NB4 (cell line): ENCODE results near the gene ZFYVE21.

Experiments
- DNase-seq: peaks from one replicate; pipeline ENCODE4 v3.0.0; 2010; ENCODE audit warnings: low read depth
- H3K4me3 ChIP-seq: one replicate; pipeline ENCODE4 v1.5.1; 2011; ENCODE audit warnings: mild to moderate bottlenecking, low read depth, low read length, moderate library complexity
- MYC ChIP-seq: IDR thresholded peaks from 2 replicates; pipeline ENCODE4 v1.6.1; 2011; ENCODE audit warnings: low read depth, low read length
- POLR2A ChIP-seq: IDR thresholded peaks from 2 replicates; pipeline ENCODE4 v1.6.1; 2011; ENCODE audit warnings: mild to moderate bottlenecking; ENCODE audit not compliant: insufficient read length; ENCODE audit errors: extremely low read depth
- TF ChIP-seq, protein P1 (sequence below): IDR thresholded peaks from one replicate; pipeline ENCODE4 v1.5.1; 2012; ENCODE audit warnings: low read depth, low read length
- TF ChIP-seq, protein P2 (sequence below): IDR thresholded peaks from 2 replicates; pipeline ENCODE4 v1.6.1; 2011; ENCODE audit warnings: low read depth, low read length

ZFYVE21 gene

DNA sequence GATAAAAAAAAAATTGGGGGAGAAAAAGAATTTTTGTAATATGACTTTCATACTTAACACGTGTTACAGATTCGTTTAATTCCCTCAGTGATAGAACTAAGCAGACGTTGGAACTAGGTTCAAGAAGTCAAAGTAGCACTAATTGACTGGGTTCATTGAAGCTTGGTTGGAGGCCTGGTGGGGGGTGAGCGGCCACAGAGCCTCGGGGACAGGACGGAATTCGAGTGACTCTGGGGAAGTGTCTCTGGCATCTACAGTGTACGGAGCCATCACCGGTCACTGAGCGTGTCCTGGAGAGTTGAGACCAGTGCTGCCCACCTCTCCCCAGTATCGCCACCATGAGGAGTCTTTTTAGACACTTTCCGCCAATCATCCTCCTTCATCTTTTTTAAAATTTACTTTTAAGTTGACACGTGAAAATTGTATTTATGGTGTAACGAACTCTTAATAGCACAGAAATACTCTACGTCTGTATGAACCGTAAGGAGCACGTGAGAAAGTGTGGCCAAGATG, 1.3 kb downstream of the ZFYVE21 start:
- no peak for DNase-seq
- TF ChIP-seq POLR2A (no peak), MYC (no peak)
- TF ChIP-seq, protein P1, sequence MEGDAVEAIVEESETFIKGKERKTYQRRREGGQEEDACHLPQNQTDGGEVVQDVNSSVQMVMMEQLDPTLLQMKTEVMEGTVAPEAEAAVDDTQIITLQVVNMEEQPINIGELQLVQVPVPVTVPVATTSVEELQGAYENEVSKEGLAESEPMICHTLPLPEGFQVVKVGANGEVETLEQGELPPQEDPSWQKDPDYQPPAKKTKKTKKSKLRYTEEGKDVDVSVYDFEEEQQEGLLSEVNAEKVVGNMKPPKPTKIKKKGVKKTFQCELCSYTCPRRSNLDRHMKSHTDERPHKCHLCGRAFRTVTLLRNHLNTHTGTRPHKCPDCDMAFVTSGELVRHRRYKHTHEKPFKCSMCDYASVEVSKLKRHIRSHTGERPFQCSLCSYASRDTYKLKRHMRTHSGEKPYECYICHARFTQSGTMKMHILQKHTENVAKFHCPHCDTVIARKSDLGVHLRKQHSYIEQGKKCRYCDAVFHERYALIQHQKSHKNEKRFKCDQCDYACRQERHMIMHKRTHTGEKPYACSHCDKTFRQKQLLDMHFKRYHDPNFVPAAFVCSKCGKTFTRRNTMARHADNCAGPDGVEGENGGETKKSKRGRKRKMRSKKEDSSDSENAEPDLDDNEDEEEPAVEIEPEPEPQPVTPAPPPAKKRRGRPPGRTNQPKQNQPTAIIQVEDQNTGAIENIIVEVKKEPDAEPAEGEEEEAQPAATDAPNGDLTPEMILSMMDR: no peak
- TF ChIP-seq, protein P2, sequence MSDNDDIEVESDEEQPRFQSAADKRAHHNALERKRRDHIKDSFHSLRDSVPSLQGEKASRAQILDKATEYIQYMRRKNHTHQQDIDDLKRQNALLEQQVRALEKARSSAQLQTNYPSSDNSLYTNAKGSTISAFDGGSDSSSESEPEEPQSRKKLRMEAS: no peak
- peak overlapping the region; percentile 67 for H3K4me3 ChIP-seq

DNA sequence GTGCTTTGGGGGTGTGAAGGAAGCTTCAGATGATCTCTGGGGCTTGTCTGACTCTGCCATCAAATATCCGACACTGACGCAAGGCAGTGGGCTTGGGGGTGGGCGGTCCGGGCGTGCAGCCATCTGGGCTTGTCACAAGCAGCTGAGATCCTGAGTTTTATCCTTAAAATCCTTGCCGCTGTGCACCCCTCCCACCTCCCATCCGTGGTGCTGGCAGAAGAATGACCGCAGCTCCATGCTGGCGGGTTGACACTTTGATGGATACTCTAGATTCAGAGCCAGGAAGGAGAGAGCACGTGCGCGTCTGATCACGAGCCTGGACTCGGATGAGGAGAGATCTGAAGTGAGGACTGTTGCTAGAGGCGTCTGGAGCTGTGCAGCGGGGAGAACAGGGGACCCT, 3.0 kb downstream of the ZFYVE21 start:
- TF ChIP-seq, protein P1: no peak
- TF ChIP-seq MYC (no peak), POLR2A (no peak)
- TF ChIP-seq, protein P2: no peak
- H3K4me3 ChIP-seq: no peak overlapping the region
- DNase-seq: no peak

DNA sequence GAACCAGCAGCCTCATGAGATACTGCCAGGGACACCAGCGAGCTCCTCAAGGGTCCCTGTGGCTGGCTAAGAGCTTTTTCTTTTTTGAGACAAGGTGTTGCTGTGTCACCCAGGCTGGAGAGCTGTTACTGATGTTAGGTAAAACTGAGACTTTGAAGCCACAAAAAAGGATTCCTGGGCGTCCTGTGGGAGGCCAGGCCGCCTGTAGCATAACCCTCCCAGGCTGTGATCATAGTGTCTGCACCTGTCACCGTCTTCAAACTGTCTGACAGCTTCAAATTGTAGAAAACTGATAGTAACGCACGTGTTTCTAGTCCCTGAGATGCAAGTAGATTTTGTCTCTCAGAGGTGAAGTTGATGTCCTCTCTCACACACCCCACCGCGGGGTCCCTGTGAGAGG, 4.1 kb downstream of the ZFYVE21 start:
- DNase-seq: no peak
- TF ChIP-seq MYC (no peak), POLR2A (no peak)
- TF ChIP-seq, protein P1: no peak
- TF ChIP-seq, protein P2: no peak
- H3K4me3 ChIP-seq: no peak overlapping the region

DNA sequence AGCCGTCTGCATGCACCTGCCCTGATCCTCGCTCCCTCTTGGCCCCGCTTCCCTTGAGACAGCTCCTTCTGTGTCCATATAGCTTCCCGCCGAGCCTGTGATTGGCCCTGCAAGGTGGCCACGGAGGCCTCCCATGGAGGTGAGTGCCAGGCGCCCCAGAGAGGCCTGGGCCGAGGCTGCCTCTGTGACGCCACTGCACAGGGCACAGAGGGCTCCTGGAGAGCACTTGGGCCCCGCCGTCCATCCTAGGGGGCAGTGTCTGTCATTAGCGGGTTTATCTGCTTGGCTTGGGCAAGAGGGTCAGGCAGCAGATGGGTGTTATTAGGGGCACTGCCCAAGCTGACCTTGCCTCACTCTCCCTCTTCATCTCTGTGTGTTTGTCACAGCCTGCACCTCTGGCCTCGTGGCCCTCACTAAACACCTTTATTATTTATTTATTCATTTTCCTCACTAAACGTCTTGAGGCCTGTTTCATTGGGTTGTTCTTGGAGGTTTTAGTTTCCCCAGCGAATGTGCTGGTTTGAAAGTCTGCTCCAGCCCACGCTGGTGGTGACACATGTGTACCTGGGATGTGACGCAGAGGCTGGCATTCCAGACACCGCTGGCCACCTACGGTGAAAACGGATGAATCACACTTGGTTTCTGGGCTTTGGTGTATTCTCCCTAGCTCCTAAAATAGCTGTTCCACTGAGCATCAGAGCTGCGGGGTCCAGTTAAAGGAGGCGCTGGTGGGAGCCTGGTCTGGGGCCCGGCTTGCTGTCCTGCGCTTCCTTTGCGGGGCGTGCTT, 5.9 kb downstream of the ZFYVE21 start:
- H3K4me3 ChIP-seq: no peak overlapping the region
- no peak for DNase-seq
- TF ChIP-seq MYC: no peak
- TF ChIP-seq, protein P2: no peak
- TF ChIP-seq, protein P1: no peak
- no peak for TF ChIP-seq POLR2A

DNA sequence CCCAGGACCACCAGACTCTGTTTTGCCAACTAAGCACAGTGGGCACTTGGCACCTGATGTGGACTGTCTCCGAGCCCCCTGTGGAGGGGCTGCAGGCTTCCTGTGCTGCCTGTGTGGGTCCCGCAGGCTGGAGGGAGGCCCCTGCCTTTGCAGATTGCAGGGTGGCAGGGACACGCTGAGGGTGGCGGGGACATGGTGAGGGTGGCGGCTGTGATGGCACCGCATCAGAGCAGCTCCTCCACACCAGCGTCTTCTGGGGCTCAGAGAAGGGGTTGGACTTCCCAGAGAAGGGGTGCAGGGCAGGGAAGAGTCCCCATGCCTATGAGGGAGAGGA, 8.1 kb downstream of the ZFYVE21 start:
- TF ChIP-seq, protein P2: no peak
- no peak for TF ChIP-seq POLR2A
- no peak for TF ChIP-seq MYC
- TF ChIP-seq, protein P1: no peak
- no peak for DNase-seq
- H3K4me3 ChIP-seq: no peak overlapping the region
